CD14-positive monocyte (primary cell): ENCODE data around the gene KCNC3. TPM values are rescaled to one million over a fixed set of nuclear protein-coding genes. Genes with fewer than 3 reads are reported as not detected.

Source experiments
- DNase-seq, 3 donors: peaks; one replicate each; pipeline ENCODE4 v3.0.0-alpha.2; 2011 to 2022
- H2AFZ ChIP-seq: 2 replicates; pipeline ENCODE4 v1.6.0; 2012; ENCODE audit warnings: mild to moderate bottlenecking, low read depth, low read length, inconsistent platforms; ENCODE audit not compliant: insufficient read depth, poor library complexity, severe bottlenecking
- H3K27ac ChIP-seq, 2 donors: 1 replicate in 1 of 2; 2 replicates in 1 of 2; pipeline ENCODE4 v1.5.1; 2012 to 2013; ENCODE audit warnings: low read length in 2 of 2, control low read depth in 1 of 2, inconsistent platforms in 1 of 2, low read depth in 1 of 2, mild to moderate bottlenecking in 1 of 2
- H3K27me3 ChIP-seq, 2 donors: one replicate each; pipeline versions ENCODE4 v1.6.0 to v1.6.1; 2011 to 2013; ENCODE audit warnings: low read length in 2 of 2; ENCODE audit not compliant: control insufficient read depth in 2 of 2, insufficient read depth in 2 of 2
- H3K36me3 ChIP-seq, 2 donors: replicated peaks in 1 of 2; 1 replicate in 1 of 2; 2 replicates in 1 of 2; pipeline versions ENCODE4 v1.5.1 to v1.6.1; 2012 to 2013; ENCODE audit warnings: low read length in 2 of 2, control low read depth in 1 of 2, inconsistent platforms in 1 of 2, mild to moderate bottlenecking in 1 of 2; ENCODE audit not compliant: insufficient read depth in 2 of 2, control insufficient read depth in 1 of 2
- H3K4me1 ChIP-seq, 2 donors: 1 replicate in 1 of 2; 2 replicates in 1 of 2; pipeline versions ENCODE4 v1.5.1 to v1.6.1; 2012 to 2013; ENCODE audit warnings: low read length in 2 of 2, control low read depth in 1 of 2, inconsistent platforms in 1 of 2, mild to moderate bottlenecking in 1 of 2, moderate library complexity in 1 of 2; ENCODE audit not compliant: insufficient read depth in 2 of 2, control insufficient read depth in 1 of 2
- H3K4me2 ChIP-seq: replicated peaks from 2 replicates; pipeline ENCODE3; 2012; ENCODE audit warnings: low read length, moderate library complexity, mild to moderate bottlenecking; ENCODE audit not compliant: poor library complexity, severe bottlenecking; ENCODE audit errors: extremely low read depth
- H3K4me3 ChIP-seq, 3 experiments: fragments of 200-600 bp in 1 of 3; sonication (generic) in 1 of 3; replicated peaks in 1 of 3; 1 replicate in 2 of 3; 2 replicates in 1 of 3; pipeline ENCODE4 v1.5.1; 2011 to 2013; ENCODE audit warnings: low read length in 3 of 3, mild to moderate bottlenecking in 3 of 3, control low read depth in 2 of 3, low read depth in 2 of 3, inconsistent platforms in 1 of 3, moderate library complexity in 1 of 3
- H3K79me2 ChIP-seq: 2 replicates; pipeline ENCODE4 v1.6.0; 2012; ENCODE audit warnings: mild to moderate bottlenecking, control low read depth, inconsistent platforms, low read length, moderate library complexity; ENCODE audit not compliant: insufficient read depth
- H3K9ac ChIP-seq: 2 replicates; pipeline ENCODE4 v1.6.0; 2017; ENCODE audit warnings: low read length, mild to moderate bottlenecking; ENCODE audit not compliant: insufficient read depth, poor library complexity, severe bottlenecking
- H3K9me3 ChIP-seq, 2 donors: replicated peaks in 1 of 2; 1 replicate in 1 of 2; 2 replicates in 1 of 2; pipeline versions ENCODE4 v1.5.1 to v1.6.1; 2012 to 2013; ENCODE audit warnings: low read length in 2 of 2, control low read depth in 1 of 2; ENCODE audit not compliant: control insufficient read depth in 1 of 2, insufficient read depth in 1 of 2
- H4K20me1 ChIP-seq: 2 replicates; pipeline ENCODE4 v1.6.0; 2012; ENCODE audit warnings: mild to moderate bottlenecking, low read length, control low read depth, moderate library complexity; ENCODE audit not compliant: insufficient read depth
- H3K27ac Mint-ChIP-seq, 7 donors: one replicate each; pipeline ENCODE4 v1.8.0; 2020; ENCODE audit warnings: mild to moderate bottlenecking in 7 of 7, mixed read lengths in 7 of 7, moderate library complexity in 6 of 7, inconsistent platforms in 2 of 7
- H3K27me3 Mint-ChIP-seq, 3 donors: one replicate each; pipeline ENCODE4 v1.8.0; 2021 to 2022; ENCODE audit warnings: low read depth in 3 of 3, mild to moderate bottlenecking in 3 of 3, mixed read lengths in 3 of 3, moderate library complexity in 3 of 3, inconsistent platforms in 1 of 3
- H3K36me3 Mint-ChIP-seq, 2 donors: one replicate each; pipeline ENCODE4 v1.8.0; 2020; ENCODE audit warnings: mixed read lengths in 2 of 2, inconsistent platforms in 1 of 2, mild to moderate bottlenecking in 1 of 2
- H3K4me1 Mint-ChIP-seq: one replicate; pipeline ENCODE4 v1.8.0; 2020; ENCODE audit warnings: mild to moderate bottlenecking, mixed read lengths
- H3K4me3 Mint-ChIP-seq, 2 donors: one replicate each; pipeline ENCODE4 v1.8.0; 2020; ENCODE audit warnings: mild to moderate bottlenecking in 2 of 2, mixed read lengths in 2 of 2, moderate library complexity in 1 of 2
- H3K9me3 Mint-ChIP-seq, 7 donors: one replicate each; pipeline ENCODE4 v1.8.0; 2020 to 2022; ENCODE audit warnings: mixed read lengths in 7 of 7, mild to moderate bottlenecking in 6 of 7, moderate library complexity in 6 of 7, inconsistent platforms in 2 of 7
- WGBS: methylation state at CpG from one replicate; pipeline ENCODE4 v1.1.5; 2013; ENCODE audit warnings: missing lambda C conversion rate; ENCODE audit not compliant: insufficient coverage; 5-methylcytosine and 5-hydroxymethylcytosine counted together
- intact Hi-C, 2 donors: fragments of 100-400 bp; cut with micrococcal nuclease; formaldehyde crosslinking; loops; one replicate each; pipeline versions ENCODE4 v1.15.0 to v1.15.1; 2023
- polyA plus RNA-seq, 3 donors: library from polyadenylated mRNA; depleted of rRNA in 1 of 3; unstranded in 2 of 3; stranded (reverse) in 1 of 3; fragments of 300-500 nt in 2 of 3; fragments of >200 nt in 1 of 3; fragmentation: Illumina TruSeq in 2 of 3; gene quantifications; 1 replicate in 2 of 3; 2 replicates in 1 of 3; pipeline ENCODE4 v1.2.3, GENCODE V29; 2012 to 2021
- TF ChIP-seq, protein P1 (sequence below): fragments of 200-600 bp; IDR thresholded peaks from one replicate; pipeline ENCODE4 v1.8.0; 2022; ENCODE audit warnings: antibody characterized with exemption, mild to moderate bottlenecking

The KCNC3 gene
- polyA plus RNA-seq, 3 donors, result 0.04 to 23.6 TPM; not detected in 1

- H3K36me3 ChIP-seq, result peaks cover 0 to 6% of the 10 kb centered on the region in 2 donors
- H3K27ac Mint-ChIP-seq, result peak overlapping the region in 2 of 7 donors; percentile 20 to 79
- WGBS, result 14% methylated on average over 17 of the region's 20 CpGs
- peak overlapping the region; percentile 81 for H3K4me2 ChIP-seq
- H3K9ac ChIP-seq, result no peak overlapping the region
- intact Hi-C loops, result loop anchor here (5.0 to 10.0 kb wide), 2 partner anchors 475 to 477 kb away; no protein-coding TSS in a partner anchor
- peaks cover 18 to 20% of the 10 kb centered on the region in 2 donors for H3K36me3 Mint-ChIP-seq
- H3K27ac ChIP-seq, result no peak overlapping the region
- H3K4me1 ChIP-seq, result peaks cover 53 to 66% of the 10 kb centered on the region in 2 donors
- peaks cover 52% of the 10 kb centered on the region for H4K20me1 ChIP-seq
- no peaks in the 10 kb centered on the region for H3K79me2 ChIP-seq
- peaks cover 19 to 26% of the 10 kb centered on the region in 2 donors for H3K27me3 ChIP-seq
- no peak overlapping the region for H2AFZ ChIP-seq
- peaks cover 52% of the 10 kb centered on the region for H3K4me1 Mint-ChIP-seq
- peaks cover 2 to 41% (median 26%) of the 10 kb centered on the region in 7 donors for H3K9me3 Mint-ChIP-seq
- H3K9me3 ChIP-seq, result peaks cover 0 to 14% of the 10 kb centered on the region in 2 donors
- TF ChIP-seq, protein P1, sequence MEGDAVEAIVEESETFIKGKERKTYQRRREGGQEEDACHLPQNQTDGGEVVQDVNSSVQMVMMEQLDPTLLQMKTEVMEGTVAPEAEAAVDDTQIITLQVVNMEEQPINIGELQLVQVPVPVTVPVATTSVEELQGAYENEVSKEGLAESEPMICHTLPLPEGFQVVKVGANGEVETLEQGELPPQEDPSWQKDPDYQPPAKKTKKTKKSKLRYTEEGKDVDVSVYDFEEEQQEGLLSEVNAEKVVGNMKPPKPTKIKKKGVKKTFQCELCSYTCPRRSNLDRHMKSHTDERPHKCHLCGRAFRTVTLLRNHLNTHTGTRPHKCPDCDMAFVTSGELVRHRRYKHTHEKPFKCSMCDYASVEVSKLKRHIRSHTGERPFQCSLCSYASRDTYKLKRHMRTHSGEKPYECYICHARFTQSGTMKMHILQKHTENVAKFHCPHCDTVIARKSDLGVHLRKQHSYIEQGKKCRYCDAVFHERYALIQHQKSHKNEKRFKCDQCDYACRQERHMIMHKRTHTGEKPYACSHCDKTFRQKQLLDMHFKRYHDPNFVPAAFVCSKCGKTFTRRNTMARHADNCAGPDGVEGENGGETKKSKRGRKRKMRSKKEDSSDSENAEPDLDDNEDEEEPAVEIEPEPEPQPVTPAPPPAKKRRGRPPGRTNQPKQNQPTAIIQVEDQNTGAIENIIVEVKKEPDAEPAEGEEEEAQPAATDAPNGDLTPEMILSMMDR, result no peak
- no peak for DNase-seq
- H3K4me3 Mint-ChIP-seq, result peak overlapping the region; percentile 77 to 90
- peak overlapping the region in 2 of 3 experiments; percentile 16 to 64 for H3K4me3 ChIP-seq
- H3K27me3 Mint-ChIP-seq, result peaks cover 33 to 42% (median 39%) of the 10 kb centered on the region in 3 donors
Observed at GRCh38 chr19:50327461-50328223, 1.5 kb downstream of the KCNC3 start.

GRCh38 chr19:50327013-50327412 lies 2.2 kb downstream of the KCNC3 start:
- intact Hi-C loops, result loop anchor here (5.0 to 10.0 kb wide), 2 partner anchors 475 to 478 kb away; no protein-coding TSS in a partner anchor
- H3K27ac Mint-ChIP-seq, result peak overlapping the region in 1 of 7 donors; percentile 79
- Histone ChIP-seq H4K20me1 (peaks cover 58% of the 10 kb centered on the region), H3K9ac (no peak overlapping the region), H3K36me3 (peaks cover 0 to 6% of the 10 kb centered on the region in 2 donors), H3K9me3 (peaks cover 0 to 14% of the 10 kb centered on the region in 2 donors), H3K27ac (no peak overlapping the region), H3K79me2 (no peaks in the 10 kb centered on the region), H3K4me1 (peaks cover 47 to 60% of the 10 kb centered on the region in 2 donors), H3K4me3 (peak overlapping the region in 1 of 3 experiments; percentile 64), H2AFZ (no peak overlapping the region), H3K27me3 (peaks cover 19 to 26% of the 10 kb centered on the region in 2 donors), H3K4me2 (peak overlapping the region; percentile 81)
- peak overlapping the region; percentile 77 to 90 for H3K4me3 Mint-ChIP-seq
- TF ChIP-seq, protein P1, result no peak
- DNase-seq, result no peak
- H3K4me1 Mint-ChIP-seq, result peaks cover 46% of the 10 kb centered on the region
- peaks cover 33 to 43% (median 41%) of the 10 kb centered on the region in 3 donors for H3K27me3 Mint-ChIP-seq
- peaks cover 2 to 41% (median 25%) of the 10 kb centered on the region in 7 donors for H3K9me3 Mint-ChIP-seq
- 43% methylated on average over 4 of the region's 4 CpGs for WGBS
- peaks cover 18 to 21% of the 10 kb centered on the region in 2 donors for H3K36me3 Mint-ChIP-seq
